Superior temporal gyrus (tissue), 1 donor: Measurements from ENCODE around the gene CCDC9B.

Source experiments
- DNase-seq: peaks from one replicate; pipeline ENCODE4 v3.0.0-alpha.2; 2016; ENCODE audit errors: extremely low spot score

The CCDC9B gene

DNA sequence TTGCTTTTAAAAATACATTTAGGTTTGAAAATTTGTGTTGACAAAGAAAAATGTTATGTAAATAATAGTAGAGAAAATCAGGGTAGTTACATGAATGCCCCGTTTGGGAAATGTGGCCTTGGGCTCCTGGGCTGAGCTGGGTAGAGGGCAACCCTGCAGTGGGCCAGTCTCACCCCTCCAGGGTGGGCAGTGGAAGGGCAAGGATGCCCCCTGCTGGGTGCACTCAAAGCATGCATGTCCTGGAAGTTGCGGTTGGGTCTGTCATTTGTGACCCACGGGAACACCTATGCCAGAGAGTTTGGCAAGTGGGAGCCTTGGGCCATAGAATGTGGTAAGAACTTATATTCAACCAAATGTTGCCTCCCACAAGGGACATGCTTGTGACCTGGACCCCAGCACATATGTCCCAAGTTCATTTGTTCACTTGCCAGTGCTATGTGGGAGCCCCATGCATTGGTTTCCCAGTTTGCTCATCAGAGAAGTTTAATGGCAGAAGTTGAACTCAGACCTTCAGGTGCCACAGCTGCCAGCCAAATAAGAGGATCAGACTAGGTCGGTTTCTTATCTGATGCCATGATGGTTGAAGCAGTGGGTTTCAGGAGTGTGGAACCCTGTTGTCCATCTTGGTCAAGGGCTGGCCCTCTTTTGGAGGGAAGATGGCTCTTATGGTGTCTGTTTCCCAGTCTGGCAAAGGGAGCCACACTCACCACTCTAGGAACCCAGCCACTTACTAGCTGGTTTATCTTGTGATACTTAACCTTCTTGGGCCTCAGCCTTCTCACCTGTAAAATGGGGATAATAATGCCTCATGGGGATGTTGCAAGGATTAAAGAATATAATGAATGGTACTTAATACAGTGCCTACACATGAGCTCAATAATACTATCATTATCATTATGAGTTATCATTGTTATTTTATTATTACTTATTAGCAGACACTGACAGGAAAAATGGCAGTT is 30.5 kb downstream of the CCDC9B start:
- peak; percentile 56 for DNase-seq

DNA sequence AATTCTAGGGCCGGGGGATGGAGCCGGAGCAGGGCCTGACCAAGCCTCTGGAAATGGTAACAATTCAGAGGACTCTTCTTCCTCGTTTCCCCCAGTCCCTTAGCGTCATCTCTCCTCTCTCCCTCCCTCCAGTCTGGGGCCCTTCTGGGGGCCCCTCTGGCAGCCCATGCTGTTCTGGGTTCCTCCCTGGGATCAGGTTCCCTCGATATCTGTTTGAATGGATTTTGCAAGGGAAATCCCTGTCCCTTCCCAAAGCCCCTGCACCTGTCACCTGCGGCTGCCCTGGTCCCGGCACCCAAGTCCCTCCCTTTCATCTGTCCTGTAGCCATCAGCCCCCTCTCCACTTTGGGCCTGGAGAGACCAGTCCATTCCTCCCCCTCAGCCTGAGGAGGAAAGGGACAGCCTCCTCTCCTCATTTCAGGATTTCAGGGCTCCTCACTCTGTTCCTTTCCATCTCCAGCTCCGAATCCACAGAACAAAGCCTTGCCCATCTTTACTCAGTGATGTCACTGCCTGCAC is 31.3 kb downstream of the CCDC9B start:
- DNase-seq: no peak

DNA sequence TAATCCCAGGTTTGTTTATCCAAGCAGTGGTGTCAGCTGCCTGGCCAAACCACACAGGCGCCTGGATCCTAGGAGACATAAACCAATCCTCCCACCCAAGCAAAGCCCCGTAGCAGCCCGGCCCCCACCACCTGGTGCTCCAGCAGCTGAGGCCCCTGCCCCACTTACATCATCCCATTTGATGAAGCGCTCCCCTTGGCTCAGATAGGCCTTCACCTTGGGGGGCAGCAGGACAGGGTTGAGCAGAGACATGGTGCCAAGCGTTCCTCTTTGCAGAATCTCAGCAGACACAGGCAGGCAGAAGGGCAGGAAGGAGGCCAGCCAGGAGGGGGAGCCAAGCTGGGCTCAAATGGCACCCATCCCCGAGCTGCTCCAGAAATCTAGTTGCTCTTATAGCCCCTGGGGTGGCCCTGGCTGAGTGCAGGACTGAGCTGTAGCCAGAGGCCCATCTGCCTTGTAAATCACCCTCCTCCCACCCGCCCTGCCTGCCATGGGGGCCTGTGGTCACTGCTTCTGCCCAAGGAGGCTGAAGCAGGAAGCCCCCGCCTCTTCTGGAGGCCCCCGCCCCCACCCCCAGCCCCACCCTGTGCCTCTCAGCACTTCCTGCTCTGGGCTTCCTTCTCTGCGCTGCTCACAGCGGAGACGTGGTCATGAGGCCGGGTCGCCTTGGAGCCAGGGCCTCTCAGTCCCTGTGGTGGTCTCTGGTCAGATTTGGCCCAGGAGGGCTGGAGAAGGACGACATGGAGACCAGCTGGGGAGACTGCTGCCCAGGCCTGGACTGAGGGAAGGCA is 33.1 kb downstream of the CCDC9B start, which contains the start of gene PLCB2:
TSS of gene PLCB2 (minus strand) at position 515 of the 791 bp plus-strand sequence. CDS start at position 252, 263 bp downstream.
- DNase-seq: no peak

DNA sequence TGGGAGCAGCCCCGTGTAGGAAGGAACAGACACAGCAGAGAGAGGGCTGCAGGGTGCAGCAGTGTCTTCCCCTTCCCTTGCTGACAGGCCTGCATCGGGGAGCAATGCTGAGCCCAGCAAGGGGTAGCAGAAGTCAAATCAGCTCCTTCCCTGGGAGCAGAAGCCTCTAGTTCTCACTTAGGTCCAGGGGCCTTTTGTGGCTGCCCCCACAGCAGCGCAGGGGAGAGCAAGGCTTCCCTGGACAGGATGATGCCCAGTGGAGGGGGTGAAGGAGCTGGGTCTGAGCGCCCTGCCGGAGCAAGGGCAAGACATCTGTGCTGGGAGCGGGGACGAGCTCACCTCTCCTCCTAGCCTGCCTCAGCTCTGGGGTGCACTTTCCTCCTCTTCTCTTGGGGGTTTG is 33.8 kb downstream of the CCDC9B start:
- no peak for DNase-seq

DNA sequence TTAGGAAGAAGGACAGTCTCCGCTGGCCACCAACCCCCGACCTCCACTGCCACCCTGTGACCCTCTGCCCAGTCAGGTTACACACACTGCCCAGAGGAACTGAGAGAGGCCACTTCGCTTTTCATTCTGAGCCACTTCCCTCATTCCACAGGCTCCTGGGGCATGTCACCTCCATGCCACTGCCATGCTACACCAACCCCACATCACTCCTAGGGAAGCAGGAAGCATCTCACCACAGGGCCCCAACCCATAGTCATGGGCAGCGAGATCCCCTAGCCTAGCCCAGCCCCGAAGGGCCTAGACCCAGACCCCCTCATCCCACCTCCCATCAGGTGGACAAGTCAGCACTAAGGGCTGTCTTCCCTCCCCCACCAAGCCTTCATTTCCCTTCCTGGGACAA is 34.4 kb downstream of the CCDC9B start:
- no peak for DNase-seq

DNA sequence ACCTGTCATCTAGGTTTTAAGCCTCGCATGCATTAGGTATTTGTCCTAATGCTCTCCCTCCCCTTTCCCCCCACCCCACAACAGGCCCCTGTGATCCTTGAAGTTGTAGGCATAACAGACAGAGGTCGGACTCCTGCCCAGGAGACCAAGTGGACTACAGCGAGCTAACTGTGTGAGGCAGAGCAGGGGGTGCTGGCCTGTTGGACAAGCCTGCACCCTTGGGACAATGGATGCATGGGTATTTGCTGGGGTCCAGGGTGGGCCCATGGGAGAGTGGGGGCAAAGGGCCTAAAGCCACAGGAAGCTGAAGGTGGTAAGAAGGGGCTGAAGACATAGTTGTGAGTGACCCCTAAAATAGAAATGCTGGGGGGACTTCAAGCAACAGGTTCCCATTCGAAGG is 35.5 kb downstream of the CCDC9B start:
- DNase-seq: no peak

DNA sequence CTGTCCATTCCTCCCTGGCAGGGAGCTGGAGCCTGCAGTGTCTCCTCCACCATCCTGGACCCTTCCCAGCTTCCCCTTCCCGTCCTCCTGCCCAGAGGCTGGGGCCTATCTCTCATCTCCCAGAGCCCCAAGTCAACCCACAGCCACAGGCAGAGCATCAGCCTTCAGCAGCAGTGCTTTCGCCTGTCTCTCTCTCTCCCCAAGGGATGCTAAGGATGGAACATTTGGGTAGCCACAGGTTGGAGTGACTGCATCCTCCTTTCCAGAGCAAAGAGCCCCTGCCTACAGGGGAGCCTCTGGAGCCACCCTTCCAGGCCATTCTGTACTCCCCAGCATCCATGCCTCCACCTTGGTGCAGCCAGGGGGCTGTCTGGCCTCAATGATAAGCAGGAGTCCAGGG is 37.2 kb downstream of the CCDC9B start:
- no peak for DNase-seq

DNA sequence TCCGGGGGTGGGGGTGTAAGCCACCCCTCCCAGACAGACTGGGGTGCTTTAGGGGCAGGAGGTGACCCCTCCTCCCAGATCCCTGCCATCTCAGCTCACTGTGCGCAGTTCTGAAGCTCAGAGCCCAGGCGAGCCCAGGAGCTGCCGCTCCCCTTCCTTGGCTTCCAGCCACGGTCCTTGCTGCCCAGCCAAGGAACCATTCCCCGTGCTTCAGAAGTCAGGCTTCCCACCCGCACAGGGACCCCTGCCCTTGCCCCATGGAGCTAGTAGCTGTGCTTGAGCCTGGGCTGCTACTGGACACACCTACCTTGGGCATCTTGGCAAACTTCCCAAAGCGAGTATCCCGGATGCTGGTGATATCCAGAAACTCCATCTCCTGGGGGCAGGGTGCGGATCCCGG is 37.8 kb downstream of the CCDC9B start:
- no peak for DNase-seq

DNA sequence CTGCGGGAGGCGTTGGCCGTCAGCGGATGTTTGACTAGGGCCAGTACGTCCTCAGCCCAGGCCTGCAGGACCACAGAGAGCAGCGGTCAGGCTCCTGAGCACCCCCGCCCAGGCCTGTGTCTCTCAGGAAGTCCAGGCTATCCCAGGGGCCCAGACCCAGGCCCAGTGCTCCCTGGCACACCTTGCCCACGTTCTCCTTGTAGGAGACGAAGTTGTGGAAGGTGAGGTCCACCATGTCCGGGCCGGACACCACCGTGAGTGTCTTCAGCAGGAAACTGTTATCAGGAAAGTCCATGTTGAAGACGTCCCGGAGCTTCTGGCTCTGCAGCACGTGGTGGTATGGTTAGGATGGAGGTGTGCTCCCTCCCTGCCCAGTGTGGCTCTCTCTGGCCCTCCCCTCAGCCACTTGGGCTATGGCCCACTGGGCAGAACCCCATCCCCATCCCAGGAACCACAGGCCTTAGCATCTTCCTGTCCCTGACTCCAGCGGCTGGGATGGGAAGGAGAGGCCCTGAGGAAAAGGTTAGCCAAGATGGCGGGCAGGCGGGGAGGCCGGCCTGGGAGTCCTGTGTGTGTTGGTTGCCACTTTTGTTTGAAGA is 38.4 kb downstream of the CCDC9B start:
- DNase-seq: no peak

DNA sequence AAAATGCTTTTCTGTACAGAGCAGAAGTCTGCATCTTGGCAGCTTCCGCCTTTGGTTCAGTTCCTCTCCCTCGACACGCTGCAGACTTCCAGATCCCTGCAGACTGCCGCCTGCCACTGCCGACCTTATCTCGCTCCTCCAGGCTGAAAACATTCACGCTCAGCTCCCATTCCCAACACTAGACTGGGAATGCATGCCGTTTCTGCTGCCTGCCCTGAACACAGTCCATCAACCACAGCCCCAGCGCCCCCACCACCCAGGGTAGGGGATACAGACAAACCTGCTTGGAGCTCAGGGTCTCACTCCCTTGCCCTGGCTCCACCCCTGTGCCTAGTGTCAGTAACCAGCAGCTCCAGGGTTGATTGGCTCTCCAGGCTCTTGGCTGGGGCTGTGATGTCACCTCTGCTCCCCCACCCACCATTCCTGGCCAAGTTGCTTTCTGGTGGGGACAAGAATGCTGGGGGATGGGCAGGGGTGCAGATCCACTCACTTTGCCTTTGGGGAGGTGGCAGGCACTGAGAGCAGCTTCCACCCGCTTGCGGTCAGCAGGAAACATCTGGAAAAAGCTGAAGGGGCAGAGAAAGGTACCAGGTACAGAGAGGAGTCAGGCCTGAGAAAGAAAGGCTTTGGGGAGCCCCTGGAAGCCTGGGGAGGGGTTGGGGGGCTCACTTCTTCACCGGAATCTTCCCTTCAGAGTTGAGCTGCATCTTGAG is 39.1 kb downstream of the CCDC9B start:
- no peak for DNase-seq

DNA sequence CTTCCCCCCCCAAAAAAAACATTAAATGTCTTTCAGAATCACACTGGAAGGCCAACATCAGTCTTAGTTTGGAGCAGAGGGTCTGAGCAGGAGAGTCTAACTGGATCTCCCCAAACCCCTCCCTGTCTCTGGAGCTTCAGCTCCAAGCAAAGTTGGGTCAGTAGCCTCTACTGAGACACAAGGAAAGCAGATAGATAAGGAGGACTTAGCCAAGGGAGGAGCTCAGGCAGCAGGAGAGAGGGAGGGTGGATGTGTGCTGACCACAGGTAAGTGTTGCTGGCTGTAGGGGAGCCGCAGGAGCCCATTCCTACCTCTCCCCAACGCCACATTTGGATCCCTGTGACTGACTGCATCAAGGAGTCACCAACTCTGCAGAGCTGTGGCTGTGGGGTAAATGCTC is 40.0 kb downstream of the CCDC9B start:
- no peak for DNase-seq

DNA sequence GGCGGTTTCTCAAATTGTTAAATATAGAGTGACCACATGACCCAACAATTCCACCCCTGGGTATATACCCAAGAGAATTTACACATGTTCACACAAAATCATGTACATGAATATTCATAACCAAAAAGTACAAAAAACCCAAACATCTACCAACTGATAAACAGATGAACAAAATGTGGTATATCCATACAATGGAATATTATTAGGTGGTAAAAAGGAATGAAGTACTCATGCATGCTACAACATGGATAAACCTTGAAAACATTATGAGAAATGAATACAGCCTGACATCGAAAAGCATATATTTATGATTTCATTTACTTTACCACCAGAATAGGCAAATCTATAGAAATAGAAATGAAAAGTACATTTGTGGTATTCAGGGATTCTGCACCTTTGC is 40.4 kb downstream of the CCDC9B start:
- DNase-seq: no peak

DNA sequence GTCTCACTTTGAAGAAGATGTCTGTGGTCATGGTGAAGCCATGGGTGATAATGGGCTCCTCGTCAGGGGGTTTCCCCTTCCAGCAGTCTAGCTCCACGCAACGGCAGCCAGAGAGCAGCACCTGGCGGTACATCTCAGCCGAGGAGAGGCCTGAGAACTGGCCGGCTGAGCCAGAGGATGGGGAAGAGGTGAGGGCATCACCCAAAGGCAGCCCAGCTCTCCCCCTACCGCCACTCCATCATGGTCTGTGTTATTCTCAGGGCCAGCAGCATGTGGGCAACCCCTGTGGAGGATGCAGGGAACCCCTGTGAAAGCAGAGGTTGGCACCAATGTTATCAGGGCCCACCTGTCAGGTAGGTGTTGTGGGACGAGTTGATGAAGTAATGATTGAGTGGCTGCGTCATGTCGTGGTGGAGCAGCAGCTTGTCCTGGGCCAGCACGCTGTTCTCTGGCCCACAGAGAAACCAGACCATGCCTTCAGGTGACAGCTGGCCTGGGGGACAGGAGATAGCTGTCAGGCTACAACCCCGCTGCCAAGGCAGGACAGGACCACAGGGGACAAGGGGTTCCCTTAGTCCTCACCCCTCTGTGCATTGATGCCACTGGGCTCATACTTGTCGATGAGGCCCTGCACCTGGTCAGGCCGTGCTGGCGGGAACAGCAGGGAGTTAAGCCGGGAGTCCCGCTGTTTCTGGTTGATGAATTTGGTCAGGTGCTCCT is 42.4 kb downstream of the CCDC9B start:
- DNase-seq: no peak

DNA sequence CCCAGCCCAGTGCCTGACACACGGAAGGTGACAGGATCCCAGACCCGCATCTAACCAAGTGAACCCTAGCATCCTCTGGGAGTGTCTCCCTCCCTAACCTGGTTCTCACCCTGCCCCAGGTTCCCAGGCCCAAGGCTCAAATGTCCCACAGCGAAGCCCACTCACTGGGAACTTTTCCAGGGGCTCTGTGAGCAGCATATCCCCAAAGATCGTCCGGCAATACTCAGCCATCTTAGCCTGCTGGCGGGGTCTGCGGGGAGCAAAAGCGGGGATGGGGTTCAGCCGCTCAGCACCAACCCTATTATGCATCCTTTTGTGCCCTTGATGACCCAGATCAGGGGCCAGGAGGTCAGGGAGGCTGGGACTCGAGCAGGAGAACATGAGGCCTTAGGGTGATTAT is 43.4 kb downstream of the CCDC9B start:
- no peak for DNase-seq

DNA sequence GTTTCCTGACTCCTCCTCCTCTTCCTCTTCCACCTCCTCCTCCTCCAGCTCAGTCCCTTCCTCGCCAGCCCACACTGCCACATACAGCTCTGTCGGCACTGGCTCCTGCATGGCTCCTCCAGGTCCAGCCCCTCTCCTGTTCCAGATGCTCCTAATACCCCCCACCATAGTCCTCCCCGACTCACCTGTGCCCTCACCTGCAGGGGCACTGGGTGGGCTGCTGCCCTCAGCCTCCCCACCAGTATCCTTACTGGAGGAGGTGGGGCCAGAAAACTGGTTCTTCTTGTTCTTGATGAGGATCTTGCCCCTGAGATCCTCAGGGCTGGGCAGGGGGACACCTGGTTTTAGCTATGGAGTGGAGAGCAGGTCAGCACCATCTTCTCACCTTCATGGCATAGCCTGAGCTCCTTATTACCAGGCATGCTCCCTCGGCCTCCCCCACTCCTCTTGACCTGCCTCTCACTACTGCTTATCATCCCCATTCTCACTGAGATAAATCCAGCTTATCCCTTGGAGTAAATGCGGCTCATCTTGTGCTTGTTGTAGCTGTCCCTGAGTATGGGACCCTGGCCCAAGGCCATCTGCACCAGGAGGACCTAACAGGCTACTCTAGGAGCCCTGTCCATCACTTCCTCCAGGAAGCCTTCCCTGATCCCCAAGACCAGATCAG is 44.0 kb downstream of the CCDC9B start:
- no peak for DNase-seq

DNA sequence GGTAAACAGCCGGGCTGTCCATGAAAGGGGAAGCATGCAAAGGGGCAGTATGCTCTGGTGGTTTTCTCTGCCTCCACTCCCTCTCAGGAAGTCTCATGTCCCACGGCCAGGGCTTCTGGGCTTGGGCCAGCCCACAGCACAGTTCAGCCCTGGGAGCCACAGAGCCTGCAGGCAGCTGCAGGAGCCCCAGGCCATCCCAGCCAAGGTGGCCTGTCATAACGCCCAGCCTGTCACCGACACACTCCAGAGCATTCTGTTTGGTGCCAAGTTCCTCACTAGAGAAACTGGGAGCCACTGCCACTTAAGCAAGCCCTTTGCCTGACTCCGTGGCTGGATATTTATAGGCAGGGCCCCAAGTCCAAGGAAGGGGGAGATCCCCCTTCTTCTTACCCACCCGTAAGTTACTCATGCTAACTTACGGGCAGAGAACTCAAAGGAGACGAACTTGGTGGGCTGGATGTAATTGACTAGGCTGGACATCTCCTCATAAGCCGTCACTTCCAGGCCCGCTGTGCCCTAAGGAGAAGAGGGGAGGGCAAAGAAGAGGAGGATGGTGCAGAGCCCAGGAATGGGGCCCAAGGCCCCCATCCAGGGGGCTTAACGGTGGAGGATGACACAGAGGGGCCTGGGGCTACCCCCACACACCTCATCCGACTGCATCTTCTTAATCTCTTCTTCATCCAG is 44.7 kb downstream of the CCDC9B start:
- DNase-seq: no peak

DNA sequence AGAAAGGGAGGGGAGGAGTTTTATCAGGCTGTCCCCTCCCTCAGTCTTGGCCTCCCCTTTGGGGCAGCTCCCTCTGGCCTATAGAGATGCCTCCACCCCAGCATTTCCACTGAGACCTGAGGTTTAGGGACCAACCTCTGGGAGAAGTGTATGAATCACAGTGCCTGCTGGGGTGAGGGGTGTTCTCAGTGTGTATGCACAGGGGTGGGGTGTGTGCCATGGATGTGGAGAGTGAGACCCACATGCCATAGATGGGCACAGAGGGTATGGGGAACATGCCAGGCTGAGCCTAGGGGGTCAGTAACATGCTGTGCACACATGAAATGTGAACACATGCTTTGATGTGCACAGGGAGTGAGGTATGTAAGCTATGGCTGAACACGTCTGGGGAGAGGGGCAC is 45.4 kb downstream of the CCDC9B start:
- no peak for DNase-seq

DNA sequence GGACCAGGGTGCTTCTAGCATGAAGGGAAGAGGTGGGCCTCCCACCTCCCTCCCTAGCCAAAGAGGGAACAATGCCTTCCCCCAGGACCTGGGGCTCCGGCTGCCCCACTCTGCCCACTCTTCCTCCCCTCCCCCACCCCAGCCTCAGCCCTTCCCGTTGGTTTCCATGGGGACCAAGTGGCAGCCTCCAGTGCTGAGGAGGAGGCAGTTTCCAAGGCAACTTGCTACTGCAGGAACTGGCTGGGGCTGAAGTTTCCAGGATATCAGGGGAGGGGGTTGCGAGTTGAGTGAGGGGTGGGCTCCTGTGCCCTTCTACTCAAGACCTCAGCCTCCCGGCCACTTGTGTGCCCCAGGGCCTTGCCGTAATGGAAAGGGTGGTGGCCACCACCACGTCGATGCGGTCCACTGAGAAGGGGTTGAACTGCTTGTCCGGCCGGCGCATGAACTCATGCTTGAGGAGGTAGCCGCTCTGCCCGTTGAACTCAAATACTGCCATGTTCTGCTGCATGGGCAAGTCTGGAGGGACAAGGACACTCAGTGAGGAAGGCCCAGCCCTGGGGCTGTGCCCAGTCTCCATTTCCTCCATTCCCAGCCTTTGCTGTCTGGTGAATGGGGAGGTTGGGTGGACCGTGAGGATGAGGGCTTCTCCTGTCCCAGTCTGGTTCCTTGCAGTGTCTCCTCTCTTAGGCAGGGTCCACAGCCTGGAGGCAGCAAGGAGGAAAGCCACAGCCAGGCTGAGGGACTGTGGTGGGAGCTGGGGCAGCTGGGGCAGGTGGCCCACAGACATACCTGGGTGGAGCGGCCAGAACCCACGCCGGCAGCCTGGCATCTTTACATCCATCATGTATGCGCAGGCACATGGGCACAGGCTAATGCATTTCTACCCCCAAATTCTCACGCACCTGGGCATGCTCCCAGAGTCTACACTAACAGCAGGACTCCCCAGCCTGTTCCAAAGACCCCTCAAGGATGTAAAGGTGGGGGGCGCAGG is 46.5 kb downstream of the CCDC9B start:
- DNase-seq: no peak
